ENCODE data around the gene KLHDC8A.

DNA sequence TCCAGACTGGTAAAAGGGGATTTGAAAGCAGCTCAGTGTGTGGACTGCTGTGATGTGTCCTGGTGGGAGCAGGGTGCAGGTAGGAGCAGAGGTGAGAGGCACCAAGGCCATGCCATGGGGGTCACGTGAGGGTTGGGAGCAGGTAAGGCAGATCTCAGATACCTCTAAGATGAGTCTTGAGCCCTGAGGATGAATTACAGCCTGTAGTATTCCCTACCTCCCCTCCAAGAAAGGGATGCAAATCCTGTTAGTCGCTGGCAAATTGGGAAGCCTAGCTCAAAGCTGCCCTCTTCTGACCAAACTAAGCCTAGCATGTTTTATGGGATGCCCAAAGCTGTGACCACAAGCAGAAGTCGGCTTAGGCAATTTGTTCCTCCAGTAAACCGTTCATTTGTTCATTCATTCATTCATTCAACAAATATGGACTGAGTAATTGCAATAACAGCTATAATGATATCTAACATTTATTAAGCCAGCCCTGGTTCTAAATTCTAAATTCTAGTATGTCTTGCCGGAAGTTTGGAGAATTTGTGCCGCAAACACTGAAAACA is 31.3 kb downstream of the KLHDC8A start:
- TF ChIP-seq CTCF (IDR thresholded peaks at IDR 0.05; ENCODE audit: low read depth, low read length) (peak; percentile 84), EZH2phosphoT487 (IDR thresholded peaks at IDR 0.05; ENCODE audit: low read depth) (no peak)
